AG09319 (cell line): Measurements from ENCODE around the gene ABCC9.
"Not testable (repeated sequence)": the region's sequence is repeated elsewhere in the genome, so short reads cannot be mapped to it uniquely, and the experiment has no call there.

Experiments used
- DNase-seq: peaks from one replicate; pipeline ENCODE4 v3.0.0-alpha.2; 2010; ENCODE audit warnings: low read depth; ENCODE audit errors: extremely low read depth
- TF ChIP-seq, protein P1 (sequence below): IDR thresholded peaks from 2 replicates; pipeline ENCODE4 v1.5.1; 2011; ENCODE audit warnings: low read depth, mild to moderate bottlenecking, inconsistent platforms, low read length, moderate library complexity

ABCC9 gene

DNA sequence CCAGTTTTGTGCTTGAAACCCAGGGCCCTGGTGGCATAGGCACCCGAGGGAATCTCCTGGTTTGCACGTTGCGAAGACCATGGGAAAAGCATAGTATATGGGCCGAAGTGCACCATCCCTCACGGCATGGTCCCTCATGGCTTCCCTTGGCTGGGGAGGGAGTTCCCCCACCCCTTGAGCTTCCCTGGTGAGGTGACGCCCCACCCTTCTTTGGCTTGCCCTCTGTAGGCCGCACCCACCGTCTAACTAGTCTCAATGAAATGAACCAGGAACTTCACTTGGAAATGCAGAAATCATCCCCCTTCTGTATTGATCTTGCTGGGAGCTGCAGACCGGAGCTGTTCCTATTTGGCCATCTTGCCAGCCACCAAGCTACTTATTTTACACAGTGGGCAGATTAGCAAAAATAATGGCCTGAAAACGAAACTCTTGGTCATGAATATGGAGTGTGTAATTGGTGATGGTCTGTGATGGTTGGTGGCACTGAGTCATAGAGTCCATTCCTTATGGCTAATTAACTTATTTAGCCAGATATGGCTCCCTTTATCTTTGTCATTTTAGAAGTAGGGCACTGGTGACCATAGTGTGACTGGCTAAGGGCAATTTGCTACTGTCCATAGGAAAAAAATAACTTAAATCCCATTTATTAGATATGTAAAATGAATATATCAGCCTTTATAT lies 145.4 kb downstream of the ABCC9 start:
- no peak for DNase-seq
- TF ChIP-seq, protein P1, sequence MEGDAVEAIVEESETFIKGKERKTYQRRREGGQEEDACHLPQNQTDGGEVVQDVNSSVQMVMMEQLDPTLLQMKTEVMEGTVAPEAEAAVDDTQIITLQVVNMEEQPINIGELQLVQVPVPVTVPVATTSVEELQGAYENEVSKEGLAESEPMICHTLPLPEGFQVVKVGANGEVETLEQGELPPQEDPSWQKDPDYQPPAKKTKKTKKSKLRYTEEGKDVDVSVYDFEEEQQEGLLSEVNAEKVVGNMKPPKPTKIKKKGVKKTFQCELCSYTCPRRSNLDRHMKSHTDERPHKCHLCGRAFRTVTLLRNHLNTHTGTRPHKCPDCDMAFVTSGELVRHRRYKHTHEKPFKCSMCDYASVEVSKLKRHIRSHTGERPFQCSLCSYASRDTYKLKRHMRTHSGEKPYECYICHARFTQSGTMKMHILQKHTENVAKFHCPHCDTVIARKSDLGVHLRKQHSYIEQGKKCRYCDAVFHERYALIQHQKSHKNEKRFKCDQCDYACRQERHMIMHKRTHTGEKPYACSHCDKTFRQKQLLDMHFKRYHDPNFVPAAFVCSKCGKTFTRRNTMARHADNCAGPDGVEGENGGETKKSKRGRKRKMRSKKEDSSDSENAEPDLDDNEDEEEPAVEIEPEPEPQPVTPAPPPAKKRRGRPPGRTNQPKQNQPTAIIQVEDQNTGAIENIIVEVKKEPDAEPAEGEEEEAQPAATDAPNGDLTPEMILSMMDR: no peak

DNA sequence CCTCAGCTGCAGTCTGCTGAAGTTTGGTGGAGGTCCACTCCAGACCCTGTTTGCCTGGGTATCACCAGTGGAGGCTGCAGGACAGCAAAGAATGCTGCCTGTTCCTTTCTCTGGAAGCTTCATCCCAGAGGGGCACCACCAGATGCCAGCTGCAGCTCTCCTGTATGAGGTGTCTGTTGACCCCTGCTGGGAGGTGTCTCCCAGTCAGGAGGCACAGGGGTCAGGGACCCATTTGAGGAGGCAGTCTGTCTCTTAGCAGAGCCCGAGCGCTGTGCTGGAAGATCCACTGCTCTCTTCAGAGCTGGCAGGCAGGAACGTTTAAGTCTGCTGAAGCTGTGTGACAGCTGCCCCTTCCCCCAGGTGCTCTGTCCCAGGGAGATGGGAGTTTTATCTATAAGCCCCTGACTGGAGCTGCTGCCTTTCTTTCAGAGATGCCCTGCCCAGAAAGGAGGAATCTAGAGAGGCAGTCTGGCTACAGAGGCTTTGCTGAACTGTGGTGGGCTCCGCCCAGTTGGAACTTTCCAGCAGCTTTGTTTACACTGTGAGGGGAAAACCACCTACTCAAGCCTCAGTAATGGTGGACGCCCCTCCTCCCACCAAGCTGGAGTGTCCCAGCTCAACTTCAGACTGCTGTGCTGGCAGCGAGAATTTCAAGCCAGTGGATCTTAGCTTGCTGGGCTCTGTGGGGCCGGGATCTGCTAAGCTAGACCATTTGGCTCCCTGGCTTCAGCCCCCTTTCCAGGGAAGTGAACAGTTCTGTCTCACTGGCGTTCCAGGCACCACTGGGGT lies 146.2 kb downstream of the ABCC9 start:
- DNase-seq: not testable (repeated sequence)

DNA sequence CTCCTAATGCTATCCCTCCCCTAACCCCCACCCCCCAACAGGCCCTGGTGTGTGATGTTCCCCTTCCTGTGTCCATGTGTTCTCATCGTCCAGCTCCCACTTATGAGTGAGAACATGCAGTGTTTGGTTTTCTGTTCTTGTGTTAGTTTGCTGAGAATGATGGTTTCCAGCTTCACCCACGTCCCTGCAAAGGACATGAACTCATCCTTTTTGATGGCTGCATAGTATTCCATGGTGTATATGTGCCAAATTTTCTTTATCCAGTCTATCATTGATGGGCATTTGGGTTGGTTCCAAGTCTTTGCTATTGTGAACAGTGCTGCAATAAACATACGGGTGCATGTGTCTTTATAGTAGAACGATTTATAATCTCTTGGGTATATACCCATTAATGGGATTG lies 151.5 kb downstream of the ABCC9 start:
- not testable (repeated sequence) for DNase-seq

DNA sequence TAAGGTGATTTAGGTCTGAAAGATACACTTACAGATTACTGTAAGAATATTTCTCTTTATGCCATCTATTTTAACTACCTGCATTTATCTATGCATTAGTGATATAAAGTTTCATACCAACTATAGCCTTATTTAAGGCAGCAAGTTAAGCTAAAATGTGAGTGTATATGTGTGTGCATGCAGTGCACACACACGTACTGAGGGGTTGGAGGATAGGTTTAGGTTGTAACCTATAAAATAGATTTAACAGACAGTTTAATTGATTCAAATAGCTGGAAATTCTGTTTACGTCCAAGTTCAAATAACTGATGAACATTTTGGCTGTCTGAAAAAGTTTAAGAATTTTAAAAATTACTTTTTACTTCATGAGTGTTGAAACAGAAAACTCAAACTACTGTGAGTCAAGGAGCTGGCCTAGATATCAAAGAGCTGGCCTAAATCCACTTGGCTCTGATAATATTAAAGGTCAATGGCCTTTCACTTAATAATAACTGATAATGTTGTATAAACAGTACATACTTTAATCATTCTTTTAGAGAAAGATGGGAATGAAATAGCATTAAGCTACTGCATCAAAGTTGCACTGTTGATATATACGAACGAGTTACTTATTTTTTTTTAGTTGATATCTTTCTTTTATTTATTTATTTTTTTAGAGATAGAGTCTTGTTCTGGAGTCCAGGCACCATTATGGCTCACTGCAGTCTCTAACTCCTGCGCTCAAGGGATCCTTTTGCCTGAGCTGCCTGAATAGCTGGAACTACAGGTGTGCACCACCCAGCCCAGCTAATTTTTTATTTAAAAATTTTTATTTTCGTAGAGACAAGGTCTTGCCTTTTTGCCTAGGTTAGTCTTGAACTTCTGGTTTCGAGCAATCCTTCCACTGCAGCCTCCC lies 152.9 kb downstream of the ABCC9 start:
- TF ChIP-seq, protein P1: no peak
- DNase-seq: no peak

DNA sequence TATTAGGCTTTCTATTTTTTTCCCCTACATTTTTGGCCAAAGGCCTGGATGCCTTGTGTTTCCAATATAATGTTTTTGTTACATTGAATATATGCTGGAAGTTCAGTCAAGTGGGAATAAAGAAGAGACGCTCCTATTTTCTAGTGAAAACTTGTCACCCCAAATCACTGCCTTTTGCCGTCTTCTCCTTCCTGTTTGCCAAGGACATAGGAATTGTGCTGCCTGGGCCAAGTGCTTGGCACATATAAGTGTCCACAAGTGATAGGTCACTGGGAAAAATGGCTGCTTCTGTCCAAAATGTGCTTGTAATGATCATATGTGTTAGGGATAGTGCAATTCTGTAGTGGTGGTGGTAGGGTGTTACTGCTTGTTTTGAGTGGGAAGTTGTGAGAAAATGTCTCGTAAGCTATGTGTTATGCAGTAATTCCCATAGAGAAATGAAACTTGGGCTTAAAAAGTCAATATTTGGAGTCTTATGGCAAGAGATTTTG lies 155.1 kb downstream of the ABCC9 start:
- TF ChIP-seq, protein P1: no peak
- no peak for DNase-seq

DNA sequence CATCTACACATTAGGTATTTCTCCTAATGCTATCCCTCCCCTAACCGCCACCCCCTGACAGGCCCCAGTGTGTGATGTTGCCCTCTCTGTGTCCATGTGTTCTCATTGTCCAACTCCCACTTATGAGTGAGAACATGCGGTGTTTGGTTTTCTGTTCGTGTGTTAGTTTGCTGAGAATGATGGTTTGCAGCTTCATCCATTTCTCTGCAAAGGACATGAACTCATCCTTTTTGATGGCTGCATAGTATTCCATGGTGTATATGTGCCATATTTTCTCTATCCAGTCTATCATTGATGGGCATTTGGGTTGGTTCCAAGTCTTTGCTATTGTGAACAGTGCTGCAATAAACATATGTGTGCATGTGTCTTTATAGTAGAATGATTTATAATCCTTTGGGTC lies 158.5 kb downstream of the ABCC9 start:
- not testable (repeated sequence) for DNase-seq

DNA sequence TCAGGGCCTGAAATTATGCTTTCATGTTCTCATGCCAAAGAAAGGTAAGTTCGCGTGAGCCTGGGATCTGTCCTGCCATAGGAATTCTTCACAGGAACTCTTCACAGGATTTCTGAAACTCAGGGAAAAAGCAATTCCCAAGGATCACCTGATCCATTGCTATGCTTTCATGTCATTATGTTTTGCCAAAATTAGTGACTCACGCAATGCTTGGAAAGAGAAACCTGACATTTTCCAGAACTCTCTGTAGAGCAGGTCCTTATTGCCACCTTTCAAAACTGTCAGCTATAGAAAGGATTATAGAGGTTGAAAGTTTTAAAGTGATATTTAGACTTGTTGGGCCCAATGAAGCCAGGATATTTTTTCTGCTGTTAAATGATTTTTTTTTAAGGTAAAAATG lies 160.4 kb downstream of the ABCC9 start:
- TF ChIP-seq, protein P1: no peak
- DNase-seq: no peak

DNA sequence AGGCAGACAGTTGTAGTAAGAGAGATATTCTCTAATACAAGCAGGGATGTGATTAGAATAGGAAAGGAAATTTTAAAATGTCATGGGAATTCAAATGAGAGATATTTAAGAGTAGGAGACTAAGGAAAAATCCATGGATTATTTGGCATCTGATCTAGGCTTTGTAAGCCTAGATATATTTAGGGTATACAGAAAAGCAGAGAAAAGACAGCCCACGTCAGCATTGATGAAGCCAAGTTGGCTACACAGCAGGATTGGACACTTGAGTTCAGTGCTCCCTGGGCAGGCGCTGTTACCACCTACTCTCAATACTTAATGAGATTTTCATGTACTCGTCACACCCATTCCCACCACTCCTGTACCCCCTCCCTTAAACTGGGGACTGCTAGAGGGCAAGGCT lies 165.1 kb downstream of the ABCC9 start:
- TF ChIP-seq, protein P1: no peak
- DNase-seq: no peak
